Nephron (organoid): ENCODE data around the gene ITSN2.

ENCODE experiments used
- H3K27ac Mint-ChIP-seq, 3 experiments: 2 replicates each; pipeline ENCODE4 v1.8.0; 2020; ENCODE audit warnings: mixed read lengths in 3 of 3, mild to moderate bottlenecking in 2 of 3, moderate library complexity in 1 of 3
- H3K27me3 Mint-ChIP-seq: 2 replicates; pipeline ENCODE4 v1.8.0; 2021; ENCODE audit warnings: low read depth, mild to moderate bottlenecking, moderate library complexity, mixed read lengths
- H3K36me3 Mint-ChIP-seq: 2 replicates; pipeline ENCODE4 v1.8.0; 2020; ENCODE audit warnings: low read depth, mixed read lengths
- H3K4me1 Mint-ChIP-seq: 2 replicates; pipeline ENCODE4 v1.8.0; 2020; ENCODE audit warnings: mixed read lengths
- H3K4me3 Mint-ChIP-seq, 3 experiments: 2 replicates each; pipeline ENCODE4 v1.8.0; 2020; ENCODE audit warnings: mild to moderate bottlenecking in 3 of 3, mixed read lengths in 3 of 3, moderate library complexity in 2 of 3
- H3K9me3 Mint-ChIP-seq: 2 replicates; pipeline ENCODE4 v1.8.0; 2020; ENCODE audit warnings: mixed read lengths
- CTCF ChIP-seq, 3 experiments: fragments of 200-600 bp; sonication (generic); IDR thresholded peaks; one replicate each; pipeline ENCODE4 v1.5.0; 2021; ENCODE audit warnings: antibody characterized with exemption in 3 of 3; ENCODE audit not compliant: unreplicated experiment in 3 of 3

The ITSN2 gene

GRCh38 chr2:24265212-24265611, 95.1 kb downstream of the ITSN2 start:
- TF ChIP-seq CTCF (IDR thresholded peaks at IDR 0.05; ENCODE audit: unreplicated experiment in 3 of 3) = no peak
- Mint-ChIP-seq H3K36me3 (peaks cover 27% of the 10 kb centered on the region), H3K27me3 (no peaks in the 10 kb centered on the region), H3K27ac (no peak overlapping the region), H3K4me3 (no peak overlapping the region), H3K9me3 (no peaks in the 10 kb centered on the region), H3K4me1 (peaks cover 20% of the 10 kb centered on the region)

- H3K27me3 Mint-ChIP-seq = no peaks in the 10 kb centered on the region
- H3K27ac Mint-ChIP-seq = no peak overlapping the region
- H3K9me3 Mint-ChIP-seq = no peaks in the 10 kb centered on the region
- peaks cover 16% of the 10 kb centered on the region for H3K36me3 Mint-ChIP-seq
- no peak overlapping the region for H3K4me3 Mint-ChIP-seq
- H3K4me1 Mint-ChIP-seq = peaks cover 7% of the 10 kb centered on the region
- TF ChIP-seq CTCF (IDR thresholded peaks at IDR 0.05; ENCODE audit: unreplicated experiment in 3 of 3) = no peak
These were observed 97.8 kb downstream of the ITSN2 start for GRCh38 chr2:24262421-24262970.

GRCh38 chr2:24261441-24261840, 98.9 kb downstream of the ITSN2 start:
- TF ChIP-seq CTCF (IDR thresholded peaks at IDR 0.05; ENCODE audit: unreplicated experiment in 3 of 3) = no peak
- Mint-ChIP-seq H3K4me3 (no peak overlapping the region), H3K36me3 (peaks cover 20% of the 10 kb centered on the region), H3K27me3 (no peaks in the 10 kb centered on the region), H3K4me1 (peaks cover 7% of the 10 kb centered on the region), H3K9me3 (no peaks in the 10 kb centered on the region), H3K27ac (no peak overlapping the region)

- Mint-ChIP-seq H3K9me3 (no peaks in the 10 kb centered on the region), H3K27me3 (no peaks in the 10 kb centered on the region), H3K27ac (no peak overlapping the region), H3K36me3 (peaks cover 9% of the 10 kb centered on the region), H3K4me3 (no peak overlapping the region), H3K4me1 (peaks cover 7% of the 10 kb centered on the region)
- TF ChIP-seq CTCF (IDR thresholded peaks at IDR 0.05; ENCODE audit: unreplicated experiment in 3 of 3) = no peak
These were observed 101.0 kb downstream of the ITSN2 start for GRCh38 chr2:24259316-24259715.

- Mint-ChIP-seq H3K4me3 (no peak overlapping the region), H3K27ac (no peak overlapping the region), H3K27me3 (no peaks in the 10 kb centered on the region), H3K9me3 (no peaks in the 10 kb centered on the region), H3K4me1 (peaks cover 7% of the 10 kb centered on the region), H3K36me3 (peaks cover 9% of the 10 kb centered on the region)
- TF ChIP-seq CTCF (IDR thresholded peaks at IDR 0.05; ENCODE audit: unreplicated experiment in 3 of 3) = no peak
These were observed 101.6 kb downstream of the ITSN2 start for GRCh38 chr2:24258718-24259117.

GRCh38 chr2:24253303-24253919, 106.9 kb downstream of the ITSN2 start:
- TF ChIP-seq CTCF (IDR thresholded peaks at IDR 0.05; ENCODE audit: unreplicated experiment in 3 of 3) = no peak
- Mint-ChIP-seq H3K4me1 (no peaks in the 10 kb centered on the region), H3K27me3 (no peaks in the 10 kb centered on the region), H3K4me3 (no peak overlapping the region), H3K36me3 (peaks cover 33% of the 10 kb centered on the region), H3K27ac (no peak overlapping the region), H3K9me3 (no peaks in the 10 kb centered on the region)
